MM.1S (cell line): ENCODE data around the gene RPP40.

Source experiments
- EZH2 ChIP-seq: fragments of 300-600 bp; sonication (generic); optimal IDR thresholded peaks from 2 replicates; pipeline ENCODE3; 2017; ENCODE audit warnings: low read depth, mild to moderate bottlenecking, antibody characterized with exemption, low read length, mixed read lengths
- EZH2phosphoT487 ChIP-seq: fragments of 300-600 bp; sonication (generic); IDR thresholded peaks from 2 replicates; pipeline ENCODE4 v1.6.1; 2018; ENCODE audit warnings: antibody characterized with exemption, low read length
- TF ChIP-seq, protein P1 (sequence below): fragments of 300-600 bp; sonication (generic); IDR thresholded peaks from 2 replicates; pipeline ENCODE4 v1.5.1; 2016; ENCODE audit warnings: antibody characterized with exemption, low read length, mixed read lengths

DNA sequence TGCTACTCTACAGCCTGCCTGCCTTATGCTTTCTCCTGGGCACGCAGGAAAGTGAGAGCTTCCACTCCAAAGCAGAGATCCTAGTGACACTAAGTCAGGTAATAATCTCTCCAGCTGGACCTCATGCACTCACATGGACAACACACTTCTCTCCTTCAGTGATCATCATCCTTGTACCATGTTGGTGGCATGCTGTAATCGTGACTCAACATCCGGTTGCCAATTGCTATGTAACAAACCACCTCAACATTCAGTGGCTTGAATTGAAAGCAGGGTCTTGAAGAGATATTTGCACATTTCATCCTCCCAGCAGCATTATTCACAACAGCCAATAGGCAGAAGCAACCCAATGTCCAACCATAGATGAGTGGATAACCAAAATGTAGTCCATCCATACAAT is 41.0 kb upstream of the RPP40 start:
- TF ChIP-seq, protein P1, sequence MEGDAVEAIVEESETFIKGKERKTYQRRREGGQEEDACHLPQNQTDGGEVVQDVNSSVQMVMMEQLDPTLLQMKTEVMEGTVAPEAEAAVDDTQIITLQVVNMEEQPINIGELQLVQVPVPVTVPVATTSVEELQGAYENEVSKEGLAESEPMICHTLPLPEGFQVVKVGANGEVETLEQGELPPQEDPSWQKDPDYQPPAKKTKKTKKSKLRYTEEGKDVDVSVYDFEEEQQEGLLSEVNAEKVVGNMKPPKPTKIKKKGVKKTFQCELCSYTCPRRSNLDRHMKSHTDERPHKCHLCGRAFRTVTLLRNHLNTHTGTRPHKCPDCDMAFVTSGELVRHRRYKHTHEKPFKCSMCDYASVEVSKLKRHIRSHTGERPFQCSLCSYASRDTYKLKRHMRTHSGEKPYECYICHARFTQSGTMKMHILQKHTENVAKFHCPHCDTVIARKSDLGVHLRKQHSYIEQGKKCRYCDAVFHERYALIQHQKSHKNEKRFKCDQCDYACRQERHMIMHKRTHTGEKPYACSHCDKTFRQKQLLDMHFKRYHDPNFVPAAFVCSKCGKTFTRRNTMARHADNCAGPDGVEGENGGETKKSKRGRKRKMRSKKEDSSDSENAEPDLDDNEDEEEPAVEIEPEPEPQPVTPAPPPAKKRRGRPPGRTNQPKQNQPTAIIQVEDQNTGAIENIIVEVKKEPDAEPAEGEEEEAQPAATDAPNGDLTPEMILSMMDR: no peak
- TF ChIP-seq EZH2 (no peak), EZH2phosphoT487 (no peak)
